ENCODE data around the gene SLC19A1. TPM values are rescaled to one million over a fixed set of nuclear protein-coding genes. Genes with fewer than 3 reads are reported as not detected.

The SLC19A1 gene
- total RNA-seq, 4 donors from 2014 or later, result 7.0 to 9.8 (median 7.9) TPM

- H3K9me3 ChIP-seq, result no peaks in the 10 kb centered on the region
- no peak for TF ChIP-seq EP300 (IDR thresholded peaks at IDR 0.05)
- no peak for TF ChIP-seq POLR2A (IDR thresholded peaks at IDR 0.05)
- no peak for TF ChIP-seq CTCF (IDR thresholded peaks at IDR 0.05)
- H3K4me1 ChIP-seq, result no peaks in the 10 kb centered on the region
- DNase-seq (ENCODE audit: low spot score in 2 of 2), result peak; percentile 49 to 75
- peaks cover 43% of the 10 kb centered on the region for H3K36me3 ChIP-seq
- no peak overlapping the region for H3K4me3 ChIP-seq
- no peak overlapping the region for H3K27ac ChIP-seq
- no peaks in the 10 kb centered on the region for H3K27me3 ChIP-seq
- 90% methylated on average over 33 of the region's 35 CpGs for WGBS
Measured at GRCh38 chr21:45511661-45512431, 30.4 kb downstream of the SLC19A1 start.

- WGBS, result 87% methylated on average over 12 of the region's 12 CpGs
- no peaks in the 10 kb centered on the region for H3K4me1 ChIP-seq
- H3K4me3 ChIP-seq, result no peak overlapping the region
- TF ChIP-seq POLR2AphosphoS5 (IDR thresholded peaks at IDR 0.05), result no peak
- no peak for TF ChIP-seq EP300 (IDR thresholded peaks at IDR 0.05)
- no peak for TF ChIP-seq POLR2A (IDR thresholded peaks at IDR 0.05)
- no peak for TF ChIP-seq CTCF (IDR thresholded peaks at IDR 0.05)
- no peak overlapping the region for H3K27ac ChIP-seq
- peak; percentile 40 to 70 for DNase-seq (ENCODE audit: low spot score in 2 of 2)
- H3K27me3 ChIP-seq, result no peaks in the 10 kb centered on the region
- H3K9me3 ChIP-seq, result no peaks in the 10 kb centered on the region
- H3K36me3 ChIP-seq, result peaks cover 43% of the 10 kb centered on the region
Measured at GRCh38 chr21:45511007-45511406, 31.2 kb downstream of the SLC19A1 start.

- H3K9me3 ChIP-seq, result no peaks in the 10 kb centered on the region
- WGBS, result 95% methylated on average over 4 of the region's 11 CpGs
- H3K36me3 ChIP-seq, result peaks cover 46% of the 10 kb centered on the region
- H3K27ac ChIP-seq, result no peak overlapping the region
- no peaks in the 10 kb centered on the region for H3K27me3 ChIP-seq
- peak; percentile 53 to 60 for DNase-seq (ENCODE audit: low spot score in 2 of 2)
- TF ChIP-seq POLR2AphosphoS5 (IDR thresholded peaks at IDR 0.05) (no peak), POLR2A (IDR thresholded peaks at IDR 0.05) (no peak), EP300 (IDR thresholded peaks at IDR 0.05) (no peak), CTCF (IDR thresholded peaks at IDR 0.05) (no peak)
- H3K4me1 ChIP-seq, result no peaks in the 10 kb centered on the region
- H3K4me3 ChIP-seq, result no peak overlapping the region
Measured at GRCh38 chr21:45510466-45510955, 31.7 kb downstream of the SLC19A1 start.

- 97% methylated on average over 17 of the region's 61 CpGs for WGBS
- Histone ChIP-seq H3K27ac (no peak overlapping the region), H3K36me3 (peaks cover 53% of the 10 kb centered on the region)
Measured at GRCh38 chr21:45509566-45510465, 32.4 kb downstream of the SLC19A1 start.

More at GRCh38 chr21:45509566-45510465, 32.4 kb downstream of the SLC19A1 start:
- Histone ChIP-seq H3K27me3 (no peaks in the 10 kb centered on the region), H3K4me3 (no peak overlapping the region), H3K9me3 (no peaks in the 10 kb centered on the region), H3K4me1 (no peaks in the 10 kb centered on the region)
- TF ChIP-seq POLR2A (IDR thresholded peaks at IDR 0.05) (no peak), POLR2AphosphoS5 (IDR thresholded peaks at IDR 0.05) (no peak), CTCF (IDR thresholded peaks at IDR 0.05) (no peak), EP300 (IDR thresholded peaks at IDR 0.05) (no peak)
- peak; percentile 48 to 79 for DNase-seq (ENCODE audit: low spot score in 2 of 2)
